ENCODE measurements around the gene ADSS1.

Gene ADSS1

GRCh38 chr14:104770851-104771272 is 46.8 kb downstream of the ADSS1 start:
- DNase-seq = no peak

DNA sequence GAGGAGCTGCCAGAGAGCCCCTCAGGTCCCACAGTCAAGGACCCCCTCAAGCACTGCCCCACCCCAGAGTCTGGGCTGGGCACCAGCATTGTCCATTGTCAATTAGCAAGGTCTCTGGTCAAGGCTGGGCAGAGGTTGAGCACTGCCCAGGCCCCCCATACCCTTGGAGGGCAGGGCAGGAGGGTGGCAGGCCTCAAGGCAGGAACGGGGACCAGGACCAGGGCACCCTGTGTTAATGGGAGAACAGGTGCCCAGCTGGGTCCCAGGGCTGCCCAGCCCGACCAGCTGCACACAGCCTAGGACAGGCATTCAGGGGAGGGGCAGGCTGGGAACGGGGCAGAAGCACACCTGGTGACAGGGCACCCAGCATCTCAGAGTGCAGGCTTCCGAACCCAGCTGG is 47.3 kb downstream of the ADSS1 start:
- no peak for DNase-seq

GRCh38 chr14:104771918-104772706 is 48.1 kb downstream of the ADSS1 start:
- DNase-seq = no peak

- no peak for DNase-seq
These were observed 48.9 kb downstream of the ADSS1 start for GRCh38 chr14:104772707-104773504.

DNA sequence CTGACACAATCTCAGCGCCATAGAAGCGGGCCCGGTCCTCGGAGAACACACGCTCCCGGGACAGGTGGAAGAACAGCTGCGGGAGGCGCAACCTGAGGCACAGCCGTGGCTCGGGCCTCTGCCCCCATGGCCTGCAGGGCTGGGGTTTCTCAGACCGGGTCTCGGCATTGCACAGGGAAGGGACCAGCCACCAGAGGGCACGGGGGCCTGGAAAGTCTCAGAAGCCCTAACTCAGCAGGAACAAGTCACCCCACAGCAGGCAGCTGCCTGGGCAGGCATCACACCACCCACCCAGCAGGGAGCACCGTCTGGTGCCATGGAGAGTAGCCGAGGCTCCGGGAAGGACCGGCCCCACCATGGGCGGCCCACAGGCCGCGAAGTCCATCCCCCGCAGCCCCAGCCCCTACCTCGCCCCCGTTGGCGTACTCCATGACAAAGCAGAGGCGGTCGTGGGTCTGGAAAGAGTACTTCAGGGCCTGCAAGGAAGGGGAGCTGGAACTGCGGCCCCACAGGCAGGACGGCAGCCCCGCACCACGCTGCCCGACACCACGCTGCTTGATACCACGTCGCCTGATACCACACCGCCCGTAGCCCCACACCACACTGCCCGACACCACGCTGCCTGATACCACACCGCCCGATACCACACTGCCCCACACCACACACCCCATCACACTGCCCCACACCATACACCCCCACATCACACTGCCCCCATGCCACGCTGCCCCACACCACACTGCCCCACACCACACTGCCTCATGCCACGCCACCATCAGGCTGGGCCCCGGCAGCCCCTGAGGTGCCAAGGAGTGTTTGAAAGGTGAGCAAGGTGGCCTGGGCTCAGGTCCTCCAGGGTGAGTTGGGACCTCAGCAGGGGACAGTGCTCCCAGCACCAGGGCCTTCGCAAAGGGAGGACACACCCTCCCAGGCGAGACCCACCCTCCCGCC is 49.8 kb downstream of the ADSS1 start:
- DNase-seq = no peak

DNA sequence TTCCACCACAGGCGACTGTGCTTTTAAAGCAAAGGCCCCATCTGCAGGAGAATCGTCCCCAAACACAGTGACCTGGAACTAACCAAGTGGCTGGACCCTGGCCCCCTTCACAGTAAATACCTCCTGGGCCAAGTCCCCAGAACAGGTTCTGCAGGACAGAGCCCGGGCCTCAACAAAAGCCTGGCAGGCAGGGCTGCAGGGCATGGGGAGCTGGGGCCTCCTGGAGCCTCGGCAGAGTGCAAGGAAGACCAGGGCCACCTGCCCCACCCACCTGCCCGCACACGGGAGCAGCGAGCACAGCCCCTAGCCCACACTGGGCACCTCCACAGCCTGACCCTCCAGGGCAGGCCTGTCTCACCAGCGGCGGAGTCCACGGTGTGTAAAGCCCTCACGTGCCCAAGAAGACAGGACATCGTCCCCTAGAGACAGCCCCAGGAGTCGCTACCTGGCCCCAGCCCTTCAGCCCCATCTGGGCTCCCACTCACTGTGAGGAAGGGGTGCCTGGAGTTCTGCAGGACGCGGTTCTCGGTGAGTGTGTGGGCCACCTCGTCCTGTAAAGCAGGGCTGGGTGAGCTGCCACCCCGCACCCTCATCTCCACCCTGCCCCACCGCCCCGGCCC is 50.5 kb downstream of the ADSS1 start:
- DNase-seq = no peak

DNA sequence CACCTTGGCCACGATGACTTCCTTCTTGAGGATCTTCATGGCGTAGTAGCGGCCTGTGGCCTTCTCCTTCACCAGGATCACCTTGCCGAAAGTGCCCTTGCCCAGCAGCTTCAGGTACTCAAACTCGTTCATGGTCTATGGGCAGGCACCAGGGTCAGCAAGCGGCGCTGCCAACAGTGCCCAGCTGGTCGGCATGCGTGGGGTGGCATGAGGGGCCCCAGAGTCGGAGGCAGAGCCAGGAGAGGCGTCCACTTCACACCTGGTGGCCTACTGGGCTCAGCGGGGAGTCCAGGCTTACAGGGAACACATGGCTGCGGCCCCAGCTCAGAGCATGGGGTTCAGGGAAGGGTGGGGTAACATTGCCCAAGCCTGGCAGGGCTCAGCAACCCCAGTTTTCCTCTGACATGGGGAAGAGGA is 51.1 kb downstream of the ADSS1 start:
- no peak for DNase-seq

- DNase-seq = no peak
These were observed 52.5 kb downstream of the ADSS1 start for GRCh38 chr14:104776481-104776880.

DNA sequence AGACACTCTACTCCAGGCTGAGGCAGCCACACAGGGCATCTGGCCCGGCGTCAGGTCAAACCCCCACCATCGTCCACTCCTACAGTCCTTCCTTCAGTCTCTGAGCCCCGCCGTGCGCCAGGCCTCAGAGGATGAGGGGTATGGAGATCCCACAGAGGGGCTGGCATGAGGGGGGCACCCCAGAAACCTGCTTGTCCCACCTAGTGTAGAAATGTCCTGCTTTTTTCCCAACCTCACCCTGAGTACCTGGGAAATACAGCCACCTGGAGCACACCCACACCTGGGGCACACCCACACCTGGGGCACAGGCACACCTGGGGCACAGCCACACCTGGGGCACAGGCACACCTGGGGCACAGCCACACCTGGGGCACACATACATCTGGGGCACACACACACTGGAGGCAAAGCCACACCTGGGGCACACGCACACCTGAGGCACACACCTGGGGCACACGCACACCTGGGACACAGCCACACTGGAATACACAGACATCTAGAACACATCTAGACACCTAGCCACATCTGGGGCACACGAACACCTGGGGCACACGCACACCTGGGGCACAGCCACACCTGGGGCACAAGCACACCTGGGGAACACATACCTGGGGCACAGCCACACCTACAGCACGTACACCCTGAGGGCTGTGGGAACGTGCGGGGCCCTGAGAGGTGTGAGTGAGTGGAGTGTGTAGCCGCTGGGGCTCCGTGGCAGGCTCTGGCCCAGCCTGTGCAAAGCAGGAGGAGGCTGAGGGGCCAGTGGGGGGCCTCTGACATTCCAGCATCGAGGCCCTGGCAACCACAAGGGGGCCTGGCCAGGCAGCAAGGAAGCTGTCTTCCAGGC is 53.2 kb downstream of the ADSS1 start:
- DNase-seq = no peak

DNA sequence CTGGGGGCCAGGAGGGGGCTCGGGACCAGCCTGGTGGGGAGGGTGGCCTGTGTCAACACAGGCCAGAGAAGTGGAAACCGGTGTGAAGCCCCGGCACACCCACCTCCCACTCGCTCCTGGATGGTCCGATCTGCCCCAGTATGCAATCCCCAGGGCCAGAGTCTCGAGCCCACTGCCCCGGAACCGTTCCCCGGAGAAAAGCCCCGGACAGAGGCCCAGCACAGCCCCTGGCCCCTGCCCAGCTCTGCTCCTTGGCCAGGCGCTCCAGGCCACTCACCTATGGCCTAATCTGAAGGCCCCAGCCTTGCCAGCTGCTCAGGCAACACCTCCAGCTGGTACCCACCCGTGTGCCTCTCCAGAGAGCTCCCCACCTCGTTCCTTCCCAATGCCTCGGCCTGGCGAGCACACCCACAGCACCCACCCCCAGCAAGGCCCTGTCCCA is 53.8 kb downstream of the ADSS1 start:
- DNase-seq = no peak

DNA sequence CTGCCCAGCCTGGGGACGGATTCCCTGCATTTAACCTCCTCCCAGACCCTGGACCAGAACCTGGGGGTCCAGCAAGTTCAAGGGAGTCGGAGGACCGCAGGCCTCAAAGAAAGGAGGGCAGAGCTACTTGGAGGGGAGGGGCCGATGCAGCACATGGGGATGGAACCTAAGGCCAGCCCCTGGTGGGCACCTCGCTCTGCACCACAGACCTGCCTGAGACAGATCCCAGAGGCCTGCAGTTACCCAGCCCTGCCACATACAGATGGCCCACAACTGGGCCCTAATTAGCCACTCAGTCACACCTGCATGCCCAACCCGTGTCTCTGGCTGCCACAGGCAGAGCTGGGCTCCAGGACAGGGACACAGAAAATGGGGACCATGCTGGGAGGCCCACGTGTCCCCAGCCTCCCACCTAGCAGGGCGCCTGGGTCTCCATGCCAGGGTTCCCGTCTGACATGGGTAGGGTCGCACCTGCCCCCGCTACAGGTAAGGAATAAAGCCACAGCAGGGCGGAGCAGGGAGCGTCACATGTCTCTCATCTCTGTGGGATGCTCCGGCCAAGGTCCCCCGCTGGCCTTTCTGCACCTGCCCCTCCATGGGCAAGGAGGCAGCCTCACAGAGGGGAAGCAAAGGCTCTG is 54.8 kb downstream of the ADSS1 start:
- no peak for DNase-seq

DNA sequence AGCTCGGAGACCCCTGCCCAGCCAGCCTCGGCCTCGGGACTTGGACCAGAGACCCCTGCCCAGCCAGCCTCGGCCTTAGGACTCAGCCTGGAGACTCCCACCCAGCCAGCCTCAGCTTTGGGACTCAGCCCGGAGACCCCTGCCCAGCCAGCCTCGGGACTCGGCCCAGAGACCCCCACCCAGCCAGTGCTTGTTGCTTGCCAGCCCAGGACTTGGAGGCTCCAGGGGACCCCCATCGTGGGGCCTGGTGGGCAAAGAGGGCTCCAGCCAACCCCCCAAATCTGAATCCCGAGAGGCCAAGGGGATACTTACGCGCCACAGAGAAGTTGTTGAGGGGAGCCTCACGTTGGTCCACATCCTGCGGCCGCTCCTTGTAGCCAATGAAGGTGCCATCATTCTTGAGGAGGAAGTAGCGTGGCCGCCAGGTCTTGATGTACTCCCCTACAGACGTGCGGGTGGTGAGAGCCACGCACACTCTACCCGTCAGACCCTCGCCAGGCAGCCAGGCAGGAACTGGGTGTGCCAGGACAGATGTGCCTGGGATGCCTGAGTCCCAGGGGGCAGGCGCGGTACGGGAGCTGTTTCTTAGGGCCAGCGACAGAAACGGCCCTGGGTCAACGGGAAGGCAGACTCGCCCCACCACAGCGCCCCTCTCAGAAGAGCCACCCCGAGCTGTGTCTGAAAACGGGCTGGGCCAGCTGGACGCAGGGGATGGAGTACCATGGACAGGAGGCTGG is 55.9 kb downstream of the ADSS1 start:
- DNase-seq = no peak

GRCh38 chr14:104780513-104781030 is 56.5 kb downstream of the ADSS1 start:
- DNase-seq = no peak

GRCh38 chr14:104781271-104782077 is 57.4 kb downstream of the ADSS1 start:
- DNase-seq = no peak

DNA sequence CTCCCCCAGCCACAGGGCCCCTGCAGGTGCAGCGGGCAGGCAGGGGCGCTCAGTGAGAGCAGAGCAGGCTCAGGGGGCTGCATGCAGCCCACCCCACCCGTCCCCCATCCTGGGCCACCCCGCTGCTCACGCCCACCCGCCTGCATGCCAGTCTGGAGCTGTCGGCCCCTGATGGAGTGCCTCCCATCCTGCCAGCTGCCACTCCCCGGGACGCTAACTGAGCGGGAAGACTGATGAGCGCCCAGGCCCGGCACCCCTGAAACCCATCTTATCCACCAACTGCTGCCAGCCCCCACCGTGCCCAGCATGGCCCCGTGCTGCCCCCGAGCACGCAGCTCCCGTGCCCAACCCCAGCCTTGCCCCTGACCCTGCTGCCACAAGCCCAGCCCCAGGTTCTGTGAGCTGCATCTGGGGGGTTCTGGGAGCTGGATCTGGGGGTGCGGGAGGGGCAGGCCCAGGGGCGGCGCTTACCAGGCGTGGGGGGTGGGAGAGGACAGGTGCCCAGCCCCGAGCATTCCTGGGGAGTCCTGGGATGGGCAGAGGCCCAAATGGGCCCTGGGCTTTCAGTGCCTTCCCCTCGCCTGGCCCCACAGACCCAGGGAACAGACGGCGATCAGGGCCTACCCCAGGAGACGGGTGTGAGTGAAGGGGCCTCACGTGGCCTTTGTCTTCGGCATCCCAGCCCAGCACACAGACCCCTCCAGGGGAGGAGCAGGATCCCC is 58.2 kb downstream of the ADSS1 start:
- DNase-seq = no peak

- no peak for DNase-seq
These were observed 58.7 kb downstream of the ADSS1 start for GRCh38 chr14:104782808-104783139.

DNA sequence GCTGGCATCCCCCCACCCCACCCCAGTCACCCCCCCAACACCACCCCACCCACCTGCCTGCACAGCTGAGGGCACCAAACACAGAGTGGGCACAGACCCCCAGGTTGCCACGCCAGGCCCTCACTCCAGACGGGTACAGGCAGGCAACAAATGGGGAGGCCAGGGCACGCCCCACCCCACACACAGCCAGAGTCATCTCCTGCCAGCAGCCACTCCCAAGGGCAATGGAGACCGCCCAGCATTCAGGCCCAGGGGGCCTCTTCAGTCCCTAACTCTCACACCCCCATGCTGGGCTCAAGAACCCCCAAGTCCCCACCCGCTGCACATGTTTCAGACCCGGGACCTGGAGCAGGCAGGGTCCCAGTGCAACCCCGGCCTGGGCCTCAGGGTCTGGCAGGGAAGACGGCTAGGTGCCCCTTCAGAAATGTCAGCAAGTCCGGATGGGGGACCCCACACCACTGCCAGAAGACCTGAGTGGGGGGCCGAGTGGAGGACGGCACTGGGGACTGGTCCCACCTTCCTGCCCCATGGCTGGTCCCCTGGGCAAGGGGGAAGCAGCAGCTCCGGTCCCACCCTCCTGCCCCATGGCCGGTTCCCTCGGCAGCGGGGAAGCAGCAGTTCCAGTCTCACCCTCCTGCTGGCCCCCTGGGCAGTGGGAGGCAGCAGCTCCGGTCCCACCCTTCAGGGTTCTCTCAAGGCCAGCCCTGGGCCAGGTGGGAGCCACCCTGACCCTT is 59.6 kb downstream of the ADSS1 start:
- no peak for DNase-seq

DNA sequence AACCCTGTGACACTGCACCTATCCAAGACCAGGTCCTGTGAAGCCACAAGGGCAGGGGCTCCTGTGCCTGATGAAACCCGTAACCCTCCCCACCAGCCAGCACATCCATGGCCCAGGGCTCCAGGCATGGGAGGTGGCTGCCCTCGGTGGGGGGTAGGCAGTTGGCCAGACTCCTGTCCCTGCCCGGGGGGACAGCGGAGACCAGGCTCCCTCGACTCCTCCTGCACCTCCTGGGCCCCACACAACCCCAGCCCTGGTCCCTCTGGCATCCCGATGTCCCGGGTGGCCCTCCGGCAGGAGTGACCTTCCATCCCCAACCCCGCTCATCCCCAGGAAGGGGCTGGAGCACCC is 60.2 kb downstream of the ADSS1 start:
- DNase-seq = no peak

All from EL (cell line).